ACC112 (cell line): ENCODE measurements around the gene PEAK1.

Experiments
- H2AFZ ChIP-seq: fragments of 200-600 bp; sonication (generic); one replicate; pipeline ENCODE4 v1.6.0; 2017; ENCODE audit warnings: antibody characterized with exemption, low read length; ENCODE audit not compliant: unreplicated experiment
- H3K27ac ChIP-seq: fragments of 200-600 bp; sonication (generic); 2 replicates; pipeline ENCODE4 v1.5.1; 2014; ENCODE audit warnings: low read depth, mild to moderate bottlenecking, antibody characterized with exemption, low read length, moderate library complexity
- H3K27me3 ChIP-seq: fragments of 200-600 bp; sonication (generic); 2 replicates; pipeline ENCODE4 v1.6.1; 2014; ENCODE audit warnings: mild to moderate bottlenecking, antibody characterized with exemption, low read length, moderate library complexity, mixed read lengths; ENCODE audit not compliant: insufficient read depth
- H3K36me3 ChIP-seq: fragments of 200-600 bp; sonication (generic); 2 replicates; pipeline ENCODE4 v1.6.1; 2016; ENCODE audit warnings: mild to moderate bottlenecking, antibody characterized with exemption, low read length, moderate library complexity, mixed read lengths; ENCODE audit not compliant: insufficient read depth
- H3K4me1 ChIP-seq: fragments of 200-600 bp; sonication (generic); one replicate; pipeline ENCODE4 v1.6.1; 2016; ENCODE audit warnings: low read length, mixed read lengths; ENCODE audit not compliant: insufficient read depth, unreplicated experiment, control insufficient read depth
- H3K4me3 ChIP-seq: fragments of 200-600 bp; sonication (generic); 2 replicates; pipeline ENCODE4 v1.5.1; 2014; ENCODE audit warnings: mild to moderate bottlenecking, low read depth, low read length
- H3K79me2 ChIP-seq: fragments of 200-600 bp; sonication (generic); one replicate; pipeline ENCODE4 v1.6.0; 2016; ENCODE audit warnings: low read length; ENCODE audit not compliant: control insufficient read depth, unreplicated experiment, insufficient read depth

Gene PEAK1

DNA sequence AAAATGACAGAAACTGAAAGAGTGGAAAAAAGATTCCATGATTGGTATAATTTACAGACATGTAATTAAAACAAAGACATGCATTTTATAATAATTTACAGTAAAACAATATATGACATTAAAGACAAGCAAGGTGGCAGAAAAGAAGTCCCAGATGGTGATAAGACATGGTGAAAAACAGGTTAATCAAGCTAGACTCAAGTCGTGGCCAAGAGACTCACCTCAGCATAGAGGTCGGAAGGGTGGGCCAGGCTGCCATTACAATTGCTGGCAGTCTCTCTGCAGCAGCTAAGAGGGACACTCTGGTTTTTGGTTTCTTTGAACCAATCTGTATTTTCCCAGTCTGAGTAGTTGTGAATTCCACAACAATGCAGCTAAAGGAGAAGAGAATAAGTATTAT, 367.3 kb downstream of the PEAK1 start:
- no peaks in the 10 kb centered on the region for H3K27me3 ChIP-seq
- H3K27ac ChIP-seq: no peak overlapping the region
- no peak overlapping the region for H3K4me3 ChIP-seq
- H3K36me3 ChIP-seq: peaks cover 19% of the 10 kb centered on the region
- peaks cover 18% of the 10 kb centered on the region for H3K79me2 ChIP-seq
- no peak overlapping the region for H2AFZ ChIP-seq
- H3K4me1 ChIP-seq: peaks cover 22% of the 10 kb centered on the region
